ENCODE data around the gene TRDN. TPM values are rescaled to one million over a fixed set of nuclear protein-coding genes. Genes with fewer than 3 reads are reported as not detected.

Gene TRDN
- total RNA-seq, 1 donor: not detected

DNA sequence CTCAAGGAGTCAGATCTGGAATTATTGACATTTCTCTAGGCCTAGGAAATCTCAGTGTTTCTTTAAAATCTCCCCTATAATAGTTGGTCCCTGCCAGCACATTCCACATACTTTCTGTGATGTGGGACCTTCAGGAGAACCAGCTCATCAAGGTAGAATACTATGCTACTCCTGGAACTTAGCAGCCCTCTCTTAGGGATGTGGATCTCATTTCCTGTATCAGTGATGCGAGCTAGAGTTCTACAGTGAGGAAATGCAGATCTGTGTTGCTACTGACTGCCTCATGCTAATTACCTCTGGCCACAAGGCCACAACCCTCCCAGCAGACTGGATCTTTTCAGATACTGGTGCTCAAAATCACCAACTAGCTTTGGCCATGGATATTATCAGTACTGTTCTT is 446.9 kb downstream of the TRDN start:
- DNase-seq (ENCODE audit: insufficient read length, low spot score, missing footprints): no peak
- TF ChIP-seq, protein P1, sequence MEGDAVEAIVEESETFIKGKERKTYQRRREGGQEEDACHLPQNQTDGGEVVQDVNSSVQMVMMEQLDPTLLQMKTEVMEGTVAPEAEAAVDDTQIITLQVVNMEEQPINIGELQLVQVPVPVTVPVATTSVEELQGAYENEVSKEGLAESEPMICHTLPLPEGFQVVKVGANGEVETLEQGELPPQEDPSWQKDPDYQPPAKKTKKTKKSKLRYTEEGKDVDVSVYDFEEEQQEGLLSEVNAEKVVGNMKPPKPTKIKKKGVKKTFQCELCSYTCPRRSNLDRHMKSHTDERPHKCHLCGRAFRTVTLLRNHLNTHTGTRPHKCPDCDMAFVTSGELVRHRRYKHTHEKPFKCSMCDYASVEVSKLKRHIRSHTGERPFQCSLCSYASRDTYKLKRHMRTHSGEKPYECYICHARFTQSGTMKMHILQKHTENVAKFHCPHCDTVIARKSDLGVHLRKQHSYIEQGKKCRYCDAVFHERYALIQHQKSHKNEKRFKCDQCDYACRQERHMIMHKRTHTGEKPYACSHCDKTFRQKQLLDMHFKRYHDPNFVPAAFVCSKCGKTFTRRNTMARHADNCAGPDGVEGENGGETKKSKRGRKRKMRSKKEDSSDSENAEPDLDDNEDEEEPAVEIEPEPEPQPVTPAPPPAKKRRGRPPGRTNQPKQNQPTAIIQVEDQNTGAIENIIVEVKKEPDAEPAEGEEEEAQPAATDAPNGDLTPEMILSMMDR (IDR thresholded peaks at IDR 0.05; ENCODE audit: extremely low read depth, low read depth, low read length): no peak
- H4K20me1 ChIP-seq (ENCODE audit: insufficient read depth, low read length): no peaks in the 10 kb centered on the region
- no peak overlapping the region for H3K4me3 ChIP-seq (ENCODE audit: insufficient read depth, low read length)
- no peaks in the 10 kb centered on the region for H3K9me3 ChIP-seq (ENCODE audit: low read depth, low read length)
- no peaks in the 10 kb centered on the region for H3K36me3 ChIP-seq (ENCODE audit: insufficient read depth, low read length)
- H3K27ac ChIP-seq (ENCODE audit: low read depth, low read length): no peak overlapping the region
- H2AFZ ChIP-seq (ENCODE audit: low read length): no peak overlapping the region
- no peaks in the 10 kb centered on the region for H3K79me2 ChIP-seq (ENCODE audit: insufficient read depth, low read length)
- no peak overlapping the region for H3K4me2 ChIP-seq (ENCODE audit: insufficient read depth, low read length)
- H3K27me3 ChIP-seq (ENCODE audit: insufficient read depth, low read length): no peaks in the 10 kb centered on the region
- H3K4me1 ChIP-seq (ENCODE audit: insufficient read depth, low read length): no peaks in the 10 kb centered on the region

DNA sequence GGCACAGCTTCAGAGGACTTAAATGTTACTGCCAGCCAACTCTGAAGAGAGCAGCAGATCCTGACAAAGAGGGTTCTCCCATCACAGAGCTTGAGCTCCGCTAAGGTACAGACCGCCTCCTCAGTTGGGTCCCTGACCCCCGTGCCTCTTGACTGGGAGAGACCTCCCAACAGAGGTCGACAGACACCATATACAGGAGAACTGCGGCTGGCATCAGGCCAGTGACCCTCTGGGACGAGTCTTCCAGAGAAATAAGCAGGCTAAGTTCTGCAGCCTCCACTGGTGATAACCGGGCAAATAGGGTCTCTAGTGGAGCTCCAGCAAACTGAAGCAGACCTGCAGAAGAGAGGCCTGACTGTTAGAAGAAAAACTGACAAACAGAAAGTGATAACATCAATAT is 453.8 kb downstream of the TRDN start:
- Histone ChIP-seq H4K20me1 (ENCODE audit: insufficient read depth, low read length) (no peaks in the 10 kb centered on the region), H3K4me2 (ENCODE audit: insufficient read depth, low read length) (no peak overlapping the region), H3K4me1 (ENCODE audit: insufficient read depth, low read length) (no peaks in the 10 kb centered on the region), H3K36me3 (ENCODE audit: insufficient read depth, low read length) (no peaks in the 10 kb centered on the region), H3K4me3 (ENCODE audit: insufficient read depth, low read length) (no peak overlapping the region), H3K79me2 (ENCODE audit: insufficient read depth, low read length) (no peaks in the 10 kb centered on the region), H3K27ac (ENCODE audit: low read depth, low read length) (no peak overlapping the region), H3K9me3 (ENCODE audit: low read depth, low read length) (no peaks in the 10 kb centered on the region), H3K27me3 (ENCODE audit: insufficient read depth, low read length) (no peaks in the 10 kb centered on the region), H2AFZ (ENCODE audit: low read length) (no peak overlapping the region)
- TF ChIP-seq, protein P1 (IDR thresholded peaks at IDR 0.05; ENCODE audit: extremely low read depth, low read depth, low read length): no peak
- no peak for DNase-seq (ENCODE audit: insufficient read length, low spot score, missing footprints)

DNA sequence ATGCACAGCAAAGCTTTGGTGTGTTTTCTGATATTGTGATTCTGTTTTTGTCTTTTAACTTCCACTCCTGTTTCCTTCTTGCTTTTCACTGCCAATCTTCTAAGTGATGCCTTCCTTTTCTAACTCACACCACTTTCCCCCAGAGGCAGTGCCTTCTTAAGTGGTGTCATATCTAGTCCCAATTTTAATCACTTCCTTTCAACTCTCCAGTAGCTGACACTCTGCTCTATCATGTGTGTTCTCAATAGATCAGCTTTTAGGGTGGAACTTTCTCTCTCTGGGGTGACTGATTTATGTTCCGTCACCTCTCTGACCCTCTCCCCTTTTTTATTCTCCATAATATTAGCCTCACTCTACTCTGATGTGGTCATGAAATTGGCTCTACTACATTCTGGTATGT is 460.0 kb downstream of the TRDN start:
- TF ChIP-seq, protein P1 (IDR thresholded peaks at IDR 0.05; ENCODE audit: extremely low read depth, low read depth, low read length): no peak
- Histone ChIP-seq H3K79me2 (ENCODE audit: insufficient read depth, low read length) (no peaks in the 10 kb centered on the region), H3K4me1 (ENCODE audit: insufficient read depth, low read length) (no peaks in the 10 kb centered on the region), H3K27me3 (ENCODE audit: insufficient read depth, low read length) (no peaks in the 10 kb centered on the region), H3K36me3 (ENCODE audit: insufficient read depth, low read length) (no peaks in the 10 kb centered on the region), H3K27ac (ENCODE audit: low read depth, low read length) (no peak overlapping the region), H3K4me3 (ENCODE audit: insufficient read depth, low read length) (no peak overlapping the region), H2AFZ (ENCODE audit: low read length) (no peak overlapping the region), H3K4me2 (ENCODE audit: insufficient read depth, low read length) (no peak overlapping the region), H3K9me3 (ENCODE audit: low read depth, low read length) (no peaks in the 10 kb centered on the region), H4K20me1 (ENCODE audit: insufficient read depth, low read length) (no peaks in the 10 kb centered on the region)
- no peak for DNase-seq (ENCODE audit: insufficient read length, low spot score, missing footprints)

DNA sequence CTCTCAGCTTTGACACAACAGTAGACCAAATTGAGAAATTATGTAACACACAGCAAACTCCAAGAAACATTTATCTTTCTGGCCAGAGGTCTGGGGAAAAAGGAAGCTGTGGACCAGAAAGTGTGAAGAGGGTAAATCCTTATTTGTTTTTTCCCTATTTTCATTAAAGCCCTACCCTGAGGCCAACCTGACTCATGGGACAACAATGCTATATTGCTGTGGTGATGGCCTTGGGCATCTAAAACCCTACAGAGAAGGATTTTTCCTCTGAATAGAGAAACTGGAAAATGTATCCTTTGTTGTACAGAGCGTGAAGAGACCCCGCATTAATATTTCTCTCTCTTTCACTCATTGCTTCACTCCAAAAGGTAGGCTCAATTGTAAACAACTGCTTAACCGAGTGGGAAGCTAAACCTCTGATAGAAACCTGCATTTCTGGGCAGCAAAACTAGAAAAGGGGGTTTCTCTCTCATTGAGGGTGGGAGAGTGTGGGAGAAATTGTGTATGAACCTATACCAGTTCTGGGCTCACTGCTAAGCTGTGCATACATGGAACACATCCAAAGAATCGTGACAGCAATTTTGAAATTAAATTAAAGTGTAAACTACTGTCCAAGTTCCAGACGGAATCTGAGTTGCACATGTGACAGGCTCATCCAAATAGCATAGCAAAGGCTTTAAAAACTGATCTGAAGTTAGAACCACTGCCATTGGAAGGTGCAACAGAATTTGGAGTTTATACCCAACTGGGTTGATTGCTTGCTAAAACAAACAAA is 465.2 kb downstream of the TRDN start:
- H3K79me2 ChIP-seq (ENCODE audit: insufficient read depth, low read length): no peaks in the 10 kb centered on the region
- no peaks in the 10 kb centered on the region for H4K20me1 ChIP-seq (ENCODE audit: insufficient read depth, low read length)
- TF ChIP-seq, protein P1 (IDR thresholded peaks at IDR 0.05; ENCODE audit: extremely low read depth, low read depth, low read length): no peak

More for the DNA sequence above, 465.2 kb downstream of the TRDN start:
- no peaks in the 10 kb centered on the region for H3K4me1 ChIP-seq (ENCODE audit: insufficient read depth, low read length)
- no peak overlapping the region for H3K4me2 ChIP-seq (ENCODE audit: insufficient read depth, low read length)
- DNase-seq (ENCODE audit: insufficient read length, low spot score, missing footprints): no peak
- no peak overlapping the region for H3K27ac ChIP-seq (ENCODE audit: low read depth, low read length)
- no peak overlapping the region for H3K4me3 ChIP-seq (ENCODE audit: insufficient read depth, low read length)
- no peaks in the 10 kb centered on the region for H3K36me3 ChIP-seq (ENCODE audit: insufficient read depth, low read length)
- no peak overlapping the region for H2AFZ ChIP-seq (ENCODE audit: low read length)
- no peaks in the 10 kb centered on the region for H3K27me3 ChIP-seq (ENCODE audit: insufficient read depth, low read length)
- H3K9me3 ChIP-seq (ENCODE audit: low read depth, low read length): no peaks in the 10 kb centered on the region
